GM19372 (cell line): ENCODE data around the gene TRABD2B.

ENCODE experiments used
- ATAC-seq: cut with Tn5 transposase; IDR thresholded peaks from one replicate; pipeline ENCODE4 v1.9.1; 2021; ENCODE audit warnings: mild to moderate bottlenecking, low read depth, moderate library complexity; ENCODE audit not compliant: unreplicated experiment

Gene TRABD2B

GRCh38 chr1:47940326-47940725 lies 56.9 kb downstream of the TRABD2B start:
- ATAC-seq, result no peak

GRCh38 chr1:47938520-47938919 lies 58.7 kb downstream of the TRABD2B start:
- no peak for ATAC-seq

GRCh38 chr1:47937586-47938254 lies 59.5 kb downstream of the TRABD2B start:
- no peak for ATAC-seq

- no peak for ATAC-seq
Measured at GRCh38 chr1:47936916-47937551, 60.2 kb downstream of the TRABD2B start.

- no peak for ATAC-seq
Measured at GRCh38 chr1:47935856-47936255, 61.3 kb downstream of the TRABD2B start.

- no peak for ATAC-seq
Measured at GRCh38 chr1:47935163-47935562, 62.0 kb downstream of the TRABD2B start.

GRCh38 chr1:47934243-47934805 lies 62.9 kb downstream of the TRABD2B start:
- no peak for ATAC-seq

GRCh38 chr1:47932743-47933142 lies 64.4 kb downstream of the TRABD2B start:
- no peak for ATAC-seq

GRCh38 chr1:47931395-47931794 lies 65.8 kb downstream of the TRABD2B start:
- no peak for ATAC-seq

- ATAC-seq, result no peak
Measured at GRCh38 chr1:47930210-47930840, 66.9 kb downstream of the TRABD2B start.

- no peak for ATAC-seq
Measured at GRCh38 chr1:47927165-47927564, 70.0 kb downstream of the TRABD2B start.

- ATAC-seq, result no peak
Measured at GRCh38 chr1:47926461-47926999, 70.7 kb downstream of the TRABD2B start.

GRCh38 chr1:47924270-47925048 lies 72.7 kb downstream of the TRABD2B start:
- ATAC-seq, result no peak

GRCh38 chr1:47921935-47922415 lies 75.2 kb downstream of the TRABD2B start:
- no peak for ATAC-seq

- ATAC-seq, result no peak
Measured at GRCh38 chr1:47919113-47919833, 77.9 kb downstream of the TRABD2B start.

GRCh38 chr1:47918257-47918867 lies 78.8 kb downstream of the TRABD2B start:
- ATAC-seq, result no peak

- ATAC-seq, result no peak
Measured at GRCh38 chr1:47917687-47918086, 79.5 kb downstream of the TRABD2B start.

- ATAC-seq, result no peak
Measured at GRCh38 chr1:47915677-47916353, 81.4 kb downstream of the TRABD2B start.
